ENCODE measurements around the gene CFAP251. TPM values are rescaled to one million over a fixed set of nuclear protein-coding genes. Genes with fewer than 3 reads are reported as not detected.

Gene CFAP251
- polyA plus RNA-seq, 2 of the 4 experiments (the other 2 are of a cell fraction), result 0.94 to 1.4 TPM

GRCh38 chr12:121934309-121934664, 15.9 kb downstream of the CFAP251 start:
- no peak for ATAC-seq
- no peak overlapping the region for H3K4me3 ChIP-seq
- 96% methylated on average over 2 of the region's 2 CpGs for WGBS (ENCODE audit: missing lambda C conversion rate)
- POLR2A ChIA-PET, result no interaction called here
- no peak for TF ChIP-seq NPAS2 (CRISPR knock-in tag; IDR thresholded peaks at IDR 0.05; ENCODE audit: borderline replicate concordance)
- TF ChIP-seq PBX3 (IDR thresholded peaks at IDR 0.05), result no peak
- H3K27ac ChIP-seq, result no peak overlapping the region
- H3K4me1 ChIP-seq, result no peaks in the 10 kb centered on the region
- H3K4me2 ChIP-seq, result no peak overlapping the region
- no peaks in the 10 kb centered on the region; the same call in 2 of the 3 replicates for H3K9me3 ChIP-seq
- no peak for DNase-seq (ENCODE audit: low read depth in 1 of 2, low spot score in 1 of 2)
- no peak for FAIRE-seq
- CTCF ChIA-PET, result no interaction called here

GRCh38 chr12:121937654-121938053, 19.3 kb downstream of the CFAP251 start:
- no peak overlapping the region for H3K27ac ChIP-seq
- POLR2A ChIA-PET, result no interaction called here
- 92% methylated on average over 7 of the region's 7 CpGs for WGBS (ENCODE audit: missing lambda C conversion rate)
- no peak for TF ChIP-seq MAZ (IDR thresholded peaks at IDR 0.05; ENCODE audit: borderline replicate concordance, low read depth, low read length)
- no peak for TF ChIP-seq CEBPB (IDR thresholded peaks at IDR 0.05)
- TF ChIP-seq CBX8 (IDR thresholded peaks at IDR 0.05), result no peak
- no peak for TF ChIP-seq ZC3H11A (IDR thresholded peaks at IDR 0.05)
- no peak for TF ChIP-seq RFX5 (IDR thresholded peaks at IDR 0.05)
- TF ChIP-seq RAD21 (conservative IDR thresholded peaks at IDR 0.05 in 1 of 2, IDR thresholded peaks at IDR 0.05 in 1 of 2), result no peak
- no peak for TF ChIP-seq MAFK (IDR thresholded peaks at IDR 0.05; ENCODE audit: partially characterized antibody)
- TF ChIP-seq JUNB (IDR thresholded peaks at IDR 0.05), result no peak
- TF ChIP-seq HOXB5 (CRISPR knock-in tag; IDR thresholded peaks at IDR 0.05), result no peak
- TF ChIP-seq CBX2 (IDR thresholded peaks at IDR 0.05; ENCODE audit: borderline replicate concordance, low read depth), result no peak
- TF ChIP-seq TFCP2L1 (CRISPR knock-in tag; IDR thresholded peaks at IDR 0.05), result no peak
- H3K4me2 ChIP-seq, result no peak overlapping the region
- FAIRE-seq (no peak), ATAC-seq (no peak), DNase-seq (ENCODE audit: low read depth in 1 of 2, low spot score in 1 of 2) (no peak)
- no peaks in the 10 kb centered on the region for H3K4me1 ChIP-seq
- no peaks in the 10 kb centered on the region; the same call in 2 of the 3 replicates for H3K9me3 ChIP-seq
- no peak overlapping the region for H3K4me3 ChIP-seq
- CTCF ChIA-PET, result interaction anchor here (0.6 to 0.7 kb wide), 2 partner anchors 8 to 418 kb away, joined by 3 read pairs; no protein-coding TSS in a partner anchor

- Histone ChIP-seq H3K4me1 (no peaks in the 10 kb centered on the region), H3K9me3 (no peaks in the 10 kb centered on the region; the same call in 2 of the 3 replicates), H3K4me3 (no peak overlapping the region), H3K4me2 (no peak overlapping the region), H3K27ac (no peak overlapping the region)
- TF ChIP-seq TFCP2L1 (CRISPR knock-in tag; IDR thresholded peaks at IDR 0.05), result no peak
- TF ChIP-seq HOXB5 (CRISPR knock-in tag; IDR thresholded peaks at IDR 0.05), result no peak
- no peak for TF ChIP-seq MAFK (IDR thresholded peaks at IDR 0.05; ENCODE audit: partially characterized antibody)
- TF ChIP-seq FOXS1 (CRISPR knock-in tag; IDR thresholded peaks at IDR 0.05), result no peak
- no peak for TF ChIP-seq HMGXB4 (CRISPR knock-in tag; IDR thresholded peaks at IDR 0.05; ENCODE audit: borderline replicate concordance)
- TF ChIP-seq MAZ (IDR thresholded peaks at IDR 0.05; ENCODE audit: borderline replicate concordance, low read depth, low read length), result no peak
- TF ChIP-seq HES2 (IDR thresholded peaks at IDR 0.05), result no peak
- TF ChIP-seq MAX (IDR thresholded peaks at IDR 0.05), result no peak
- TF ChIP-seq POLR2A (IDR thresholded peaks at IDR 0.05; ENCODE audit: low read length), result no peak
- no peak for TF ChIP-seq BHLHE40 (IDR thresholded peaks at IDR 0.05; ENCODE audit: low read depth, low read length)
- TF ChIP-seq ATOH8 (CRISPR knock-in tag; IDR thresholded peaks at IDR 0.05; ENCODE audit: low read depth), result no peak
- no peak for TF ChIP-seq FOSB (CRISPR knock-in tag; IDR thresholded peaks at IDR 0.05)
- TF ChIP-seq NPAS2 (CRISPR knock-in tag; IDR thresholded peaks at IDR 0.05; ENCODE audit: borderline replicate concordance), result no peak
- TF ChIP-seq GATA3 (IDR thresholded peaks at IDR 0.05; ENCODE audit: borderline replicate concordance), result no peak
- TF ChIP-seq BCL3 (IDR thresholded peaks at IDR 0.05), result no peak
- FAIRE-seq, result no peak
- ChIA-PET CTCF (interaction anchor here (0.7 to 1.2 kb wide), 3 partner anchors 9 to 23 kb away, joined by 3 to 4 read pairs (median 4); no protein-coding TSS in a partner anchor), POLR2A (no interaction called here)
- 60% methylated on average over 7 of the region's 7 CpGs for WGBS (ENCODE audit: missing lambda C conversion rate)
- peak in 1 of 2 experiments; percentile 51; a peak in 3 of 6 replicates for ATAC-seq
- DNase-seq (ENCODE audit: low read depth in 1 of 2, low spot score in 1 of 2), result no peak
These were observed 20.8 kb downstream of the CFAP251 start for GRCh38 chr12:121939186-121939585.

Measured in A549 (cell line).